Suppressor macrophage (primary cell): Measurements from ENCODE around the gene PBX4.
"Not testable (repeated sequence)": the region's sequence is repeated elsewhere in the genome, so short reads cannot be mapped to it uniquely, and the experiment has no call there.

Experiments
- DNase-seq, 4 experiments: peaks; one replicate each; pipeline ENCODE4 v3.0.0-alpha.2; 2020 to 2022
- total RNA-seq, 17 experiments: gene quantifications; one replicate each; lab custom pipeline; 2026; ENCODE audit warnings: mixed read lengths in 6 of 17, inconsistent platforms in 3 of 17; lab: John Stamatoyannopoulos, UW

Gene PBX4, protein sequence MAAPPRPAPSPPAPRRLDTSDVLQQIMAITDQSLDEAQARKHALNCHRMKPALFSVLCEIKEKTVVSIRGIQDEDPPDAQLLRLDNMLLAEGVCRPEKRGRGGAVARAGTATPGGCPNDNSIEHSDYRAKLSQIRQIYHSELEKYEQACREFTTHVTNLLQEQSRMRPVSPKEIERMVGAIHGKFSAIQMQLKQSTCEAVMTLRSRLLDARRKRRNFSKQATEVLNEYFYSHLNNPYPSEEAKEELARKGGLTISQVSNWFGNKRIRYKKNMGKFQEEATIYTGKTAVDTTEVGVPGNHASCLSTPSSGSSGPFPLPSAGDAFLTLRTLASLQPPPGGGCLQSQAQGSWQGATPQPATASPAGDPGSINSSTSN
- total RNA-seq: 0.46 to 4.9 (median 1.1) reads per million in 17 experiments

DNA sequence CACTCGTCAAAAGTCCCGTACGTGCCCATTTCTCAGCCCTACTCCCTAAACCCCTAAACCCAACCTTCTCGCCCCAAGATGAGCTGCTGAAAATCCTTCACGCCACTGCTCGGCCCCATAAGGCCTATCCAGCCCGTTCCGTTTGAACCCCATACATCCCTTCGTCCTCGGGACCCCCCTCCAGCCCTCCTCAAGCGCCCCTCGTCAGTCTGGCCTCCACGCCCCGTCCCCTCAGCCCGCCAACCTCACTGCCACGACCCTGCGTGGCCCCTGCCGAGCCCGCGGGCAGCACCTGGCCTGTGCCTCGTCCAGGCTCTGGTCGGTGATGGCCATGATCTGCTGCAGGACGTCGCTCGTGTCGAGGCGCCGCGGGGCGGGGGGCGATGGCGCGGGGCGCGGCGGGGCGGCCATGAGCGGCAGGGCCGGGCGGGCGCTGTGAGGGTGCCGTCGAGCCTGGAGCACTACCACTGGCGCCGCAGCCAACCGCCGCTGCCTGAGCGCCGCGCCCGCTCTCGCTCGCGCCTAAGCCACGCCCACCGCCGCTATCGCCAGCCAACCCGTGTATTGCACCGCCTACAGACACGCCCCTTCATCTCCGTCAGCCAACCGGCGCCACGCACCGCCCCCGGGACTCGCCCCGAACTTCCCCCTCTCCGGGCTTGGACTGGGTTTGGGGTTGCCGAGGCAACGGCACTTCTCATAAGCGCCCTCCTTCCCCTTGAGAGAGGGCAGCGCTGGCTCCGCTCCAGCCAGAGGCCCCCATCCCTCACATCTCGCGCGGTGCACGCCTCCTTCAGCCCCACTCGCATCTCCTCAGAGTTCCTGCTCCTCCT is at the start of gene PBX4:
PBX4 (minus strand) TSS at position 469 of the 833 bp plus-strand sequence; CDS start at position 411, 58 bp downstream.
- peak; percentile 98 to 99 (median 98) for DNase-seq

GRCh38 chr19:19665420-19665948 is 47.0 kb upstream of the PBX4 start:
- not testable (repeated sequence) for DNase-seq

DNA sequence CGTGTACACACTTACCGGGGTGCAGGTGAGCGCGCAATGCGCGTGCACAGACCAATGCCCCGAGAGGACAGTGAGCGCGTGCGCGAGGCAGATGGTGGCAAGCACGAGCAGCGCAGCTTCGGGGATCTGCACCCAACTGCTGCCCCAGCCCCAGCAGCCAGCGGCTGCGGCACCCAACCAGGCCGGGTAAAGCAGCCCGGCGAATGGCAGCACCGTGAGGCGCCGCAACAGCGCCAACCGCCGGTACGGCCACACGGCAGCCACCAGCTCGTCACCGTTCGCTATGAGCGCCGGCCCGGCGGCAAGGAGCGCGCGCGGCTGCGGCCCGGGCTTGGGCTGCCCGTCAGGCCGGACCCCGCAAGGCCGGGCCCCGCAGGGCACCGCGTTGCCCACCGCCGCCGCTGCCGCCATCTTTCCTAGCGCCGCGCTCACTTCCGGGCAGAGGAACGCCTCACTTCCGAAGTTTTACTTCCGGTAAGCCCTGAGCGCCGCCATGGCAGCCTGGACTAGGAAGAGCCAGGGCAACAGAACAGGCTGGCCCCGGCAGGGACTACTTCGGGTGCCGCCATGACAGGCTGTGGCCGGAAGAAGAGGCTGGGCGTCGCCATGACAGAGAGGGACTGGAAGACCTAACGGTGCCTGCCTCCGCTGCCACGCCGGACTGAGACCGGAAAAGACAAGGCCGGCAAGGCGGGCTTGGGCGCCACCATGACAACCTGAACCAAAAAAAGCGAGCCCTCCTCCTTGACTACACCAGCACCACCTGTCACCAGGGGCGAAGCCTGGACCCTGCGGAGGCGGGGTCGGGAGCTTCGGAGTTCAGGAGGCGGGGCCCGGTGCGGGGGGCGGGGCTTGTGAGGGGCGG is 45.0 kb upstream of the PBX4 start, which contains the start of gene ATP13A1:
ATP13A1 (minus strand) TSS at position 421 of the 865 bp plus-strand sequence; CDS start at position 411, 10 bp downstream.
- peak; percentile 96 to 99 (median 98) for DNase-seq

GRCh38 chr19:19662871-19663255 is 44.4 kb upstream of the PBX4 start:
- peak; percentile 31 to 62 (median 48) for DNase-seq

DNA sequence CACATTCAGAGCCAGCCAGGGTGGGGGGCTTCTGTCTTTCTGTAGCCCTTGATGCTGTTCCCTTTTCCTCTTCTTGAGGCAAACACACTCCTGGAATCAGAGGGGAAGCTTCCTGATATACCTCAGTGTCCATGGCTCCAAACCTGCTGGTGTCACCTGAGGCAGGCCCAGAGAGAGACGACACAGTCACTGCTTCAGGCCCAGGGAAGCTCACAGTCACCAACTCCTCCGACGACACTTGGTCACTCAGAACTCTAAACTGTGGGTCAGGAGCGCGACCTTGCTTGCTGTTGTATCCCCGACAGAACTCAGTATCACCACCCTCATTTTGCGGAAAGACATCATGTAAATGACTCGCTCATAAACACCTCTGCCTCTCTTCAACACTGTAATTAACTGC is 43.9 kb upstream of the PBX4 start:
- DNase-seq: no peak

DNA sequence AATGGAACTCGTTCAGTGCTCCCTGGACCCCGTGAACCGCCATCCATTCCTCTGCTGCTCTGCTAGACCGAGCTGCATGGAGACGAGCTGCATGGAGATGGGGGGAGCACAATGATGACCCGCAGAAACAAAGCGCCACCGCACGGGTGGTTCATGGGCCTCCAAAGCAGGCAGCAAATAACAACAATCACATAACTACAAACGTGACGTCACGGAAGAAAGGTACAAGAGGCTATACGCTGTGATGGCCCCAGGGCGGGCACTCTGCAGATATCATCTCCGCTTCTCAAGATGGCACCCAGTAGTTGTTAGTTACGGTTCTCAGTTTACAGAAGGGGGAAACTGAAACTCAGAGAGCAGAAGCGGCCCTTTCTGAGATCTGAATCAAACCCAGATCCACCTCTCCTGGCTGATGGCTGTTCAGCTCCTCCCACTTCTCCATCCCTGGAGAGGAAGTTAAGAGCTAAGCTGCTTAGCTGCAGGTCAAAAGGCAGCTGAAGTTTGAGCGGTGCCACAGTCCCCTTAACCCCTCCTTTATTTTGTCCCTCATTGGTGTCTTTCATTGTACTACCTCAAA is 43.3 kb upstream of the PBX4 start:
- DNase-seq: peak; percentile 50 to 84 (median 75)

DNA sequence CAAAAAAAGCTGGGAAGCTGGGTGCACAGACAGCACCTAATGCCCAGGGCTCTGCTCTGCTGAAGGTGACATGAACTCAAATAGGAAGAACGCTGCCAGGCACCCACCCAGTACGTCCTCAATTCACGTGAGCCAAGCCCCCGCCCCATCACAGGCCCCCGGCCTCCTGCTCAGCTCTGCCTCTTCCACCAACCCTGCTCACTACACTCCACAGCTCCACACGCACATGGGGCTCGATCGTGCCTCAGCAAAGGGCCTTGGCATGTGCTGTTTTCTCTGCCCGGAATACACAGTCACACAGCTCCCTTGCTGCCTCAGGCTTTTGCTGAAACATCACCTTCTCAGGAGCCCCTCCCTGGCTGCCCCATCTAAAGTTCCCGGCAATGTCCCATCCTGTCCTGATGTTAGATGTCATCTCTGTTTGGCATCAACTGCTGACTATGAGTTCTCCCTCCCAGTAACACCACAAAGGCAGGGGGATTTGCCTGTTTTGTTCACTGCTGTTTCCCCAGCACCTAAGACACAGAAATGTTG is 42.7 kb upstream of the PBX4 start:
- no peak for DNase-seq

DNA sequence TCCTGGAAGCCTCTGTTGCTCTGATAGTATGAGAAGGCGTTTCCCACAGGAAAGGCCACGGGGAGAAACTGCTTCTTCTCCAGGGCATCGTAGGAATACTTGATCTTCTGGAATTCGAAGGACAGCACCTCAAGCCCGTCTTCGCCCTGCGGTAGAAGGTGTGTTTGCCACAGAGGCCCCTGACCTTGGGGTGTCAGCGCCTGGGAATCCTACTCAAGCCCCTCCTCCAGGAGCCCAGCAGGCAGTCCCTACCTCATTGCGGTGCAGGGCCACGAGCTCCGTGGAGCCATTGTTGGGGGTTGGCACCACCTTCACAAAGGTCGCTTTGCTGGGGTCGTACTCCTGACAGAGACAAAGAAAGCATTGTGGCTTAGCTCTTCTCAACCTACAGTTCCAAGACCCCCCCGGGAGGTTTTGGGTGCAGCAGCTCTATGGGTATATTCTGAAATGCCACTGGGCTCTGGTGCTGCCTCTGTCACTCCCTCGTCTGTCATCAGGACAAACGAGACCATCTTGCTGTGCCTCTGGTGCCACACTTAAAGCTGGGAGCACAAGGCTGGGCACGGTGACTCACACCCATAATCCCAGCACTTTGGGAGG is 41.3 kb upstream of the PBX4 start:
- no peak for DNase-seq

GRCh38 chr19:19657397-19657783 is 38.9 kb upstream of the PBX4 start:
- no peak for DNase-seq

GRCh38 chr19:19656451-19657396 is 38.2 kb upstream of the PBX4 start:
- no peak for DNase-seq

- no peak for DNase-seq
Observed at GRCh38 chr19:19655641-19656343, 37.3 kb upstream of the PBX4 start.

DNA sequence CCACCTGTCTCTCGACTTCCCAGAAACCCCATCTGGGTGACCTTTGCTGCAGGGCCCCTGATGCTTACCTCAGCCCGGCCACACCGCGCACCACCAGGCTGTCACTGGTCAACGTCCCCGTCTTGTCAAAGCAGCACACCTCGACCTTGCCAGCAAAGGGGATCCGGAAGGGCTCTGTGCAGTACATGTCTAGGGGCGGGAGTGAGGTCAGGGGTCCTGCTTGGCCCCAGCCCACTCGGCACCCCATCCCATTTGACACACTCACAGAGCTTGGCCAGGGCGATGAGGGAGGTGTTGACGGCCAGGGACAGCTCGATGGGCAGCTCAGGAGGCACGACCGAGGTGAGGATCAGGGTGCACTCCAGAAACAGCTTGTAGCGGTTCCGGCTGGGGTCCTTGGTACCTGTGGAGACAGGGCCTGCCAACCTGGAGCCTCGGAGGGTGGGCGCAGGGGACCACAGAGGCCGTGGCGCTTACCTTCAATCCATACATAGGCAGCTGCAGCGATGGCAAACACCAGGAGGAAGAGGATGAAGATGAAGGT is 36.6 kb upstream of the PBX4 start:
- no peak for DNase-seq

GRCh38 chr19:19654441-19654840 is 36.0 kb upstream of the PBX4 start:
- DNase-seq: no peak

- DNase-seq: no peak
Observed at GRCh38 chr19:19653597-19654147, 35.2 kb upstream of the PBX4 start.

GRCh38 chr19:19652482-19653295 is 34.2 kb upstream of the PBX4 start:
- no peak for DNase-seq

DNA sequence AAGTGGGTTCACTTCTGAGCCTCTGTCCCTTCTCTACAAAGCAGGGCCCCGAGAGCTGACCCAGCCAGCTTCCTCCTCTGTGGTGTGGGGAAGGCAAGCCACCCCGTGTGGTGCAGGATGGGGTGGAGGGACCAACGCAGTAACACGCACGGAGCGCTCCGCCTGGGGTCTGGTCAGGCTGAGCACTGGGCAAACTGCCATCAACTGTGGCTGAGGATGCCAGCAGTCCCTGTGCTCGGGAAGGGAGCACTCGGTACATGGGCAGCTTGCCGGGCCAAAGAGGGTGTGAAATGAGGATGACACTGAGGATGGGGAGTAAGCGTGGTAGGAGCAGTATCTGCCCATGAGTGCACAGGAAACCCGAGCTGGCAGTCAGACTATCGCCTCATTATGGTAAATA is 32.6 kb upstream of the PBX4 start:
- DNase-seq: no peak

- no peak for DNase-seq
Observed at GRCh38 chr19:19650331-19650730, 31.8 kb upstream of the PBX4 start.

DNA sequence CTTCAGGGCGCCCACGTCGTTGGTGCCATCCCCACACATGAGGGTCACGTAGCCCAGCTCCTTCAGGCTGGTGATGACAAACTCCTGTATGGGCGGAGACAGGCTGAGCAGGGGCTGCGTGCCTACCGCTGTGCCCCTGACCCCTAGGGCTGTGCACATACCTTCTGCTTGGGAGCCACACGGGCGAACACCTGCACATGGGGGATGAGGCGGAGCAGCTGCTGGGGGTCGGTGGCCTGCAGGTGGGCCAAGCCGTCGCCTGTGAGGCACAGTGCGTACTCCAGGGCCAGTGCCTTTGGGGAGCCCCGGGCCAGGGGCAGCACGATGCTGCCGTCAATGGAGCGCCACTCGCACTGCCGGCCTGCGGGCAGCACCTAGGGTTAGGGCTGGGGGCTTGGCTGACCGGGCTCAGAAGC is 31.1 kb upstream of the PBX4 start:
- DNase-seq: no peak
